ENCODE results near the gene TOMM70.

The TOMM70 gene

GRCh38 chr3:100424261-100424660 lies 23.4 kb upstream of the TOMM70 start:
- Histone ChIP-seq H3F3A (ENCODE audit: insufficient read depth, low read length) (no peaks in the 10 kb centered on the region), H3K4me1 (ENCODE audit: insufficient read depth, low read length, severe bottlenecking) (no peaks in the 10 kb centered on the region), H3K4me2 (ENCODE audit: low read length) (no peak overlapping the region), H3K79me2 (ENCODE audit: insufficient read depth, low read length) (no peaks in the 10 kb centered on the region), H3K27me3 (ENCODE audit: insufficient read depth, low read length) (no peaks in the 10 kb centered on the region), H3K4me3 (ENCODE audit: low read depth, low read length, poor library complexity, severe bottlenecking) (no peak overlapping the region), H3K27ac (ENCODE audit: low read depth, low read length, poor library complexity, severe bottlenecking) (no peak overlapping the region), H4K20me1 (ENCODE audit: insufficient read depth, low read length) (no peaks in the 10 kb centered on the region), H3K9me2 (ENCODE audit: low read depth, low read length) (no peaks in the 10 kb centered on the region), H3K9ac (ENCODE audit: low read length) (no peak overlapping the region), H2AFZ (ENCODE audit: low read length) (no peak overlapping the region), H3K9me3 (ENCODE audit: low read length) (no peaks in the 10 kb centered on the region), H3K36me3 (ENCODE audit: insufficient read depth, low read length) (no peaks in the 10 kb centered on the region)
- TF ChIP-seq EZH2 (IDR thresholded peaks at IDR 0.05; ENCODE audit: borderline replicate concordance, low read length) (no peak), CTCF (IDR thresholded peaks at IDR 0.05; ENCODE audit: low read length) (no peak)

GRCh38 chr3:100423611-100424010 lies 22.7 kb upstream of the TOMM70 start:
- no peaks in the 10 kb centered on the region for H3K4me1 ChIP-seq (ENCODE audit: insufficient read depth, low read length, severe bottlenecking)
- no peaks in the 10 kb centered on the region for H3K36me3 ChIP-seq (ENCODE audit: insufficient read depth, low read length)
- no peaks in the 10 kb centered on the region for H3K27me3 ChIP-seq (ENCODE audit: insufficient read depth, low read length)
- no peak overlapping the region for H3K4me3 ChIP-seq (ENCODE audit: low read depth, low read length, poor library complexity, severe bottlenecking)
- H3K9me2 ChIP-seq (ENCODE audit: low read depth, low read length): no peaks in the 10 kb centered on the region
- no peak overlapping the region for H3K9ac ChIP-seq (ENCODE audit: low read length)
- H2AFZ ChIP-seq (ENCODE audit: low read length): no peak overlapping the region
- TF ChIP-seq EZH2 (IDR thresholded peaks at IDR 0.05; ENCODE audit: borderline replicate concordance, low read length) (no peak), CTCF (IDR thresholded peaks at IDR 0.05; ENCODE audit: low read length) (no peak)
- H3F3A ChIP-seq (ENCODE audit: insufficient read depth, low read length): no peaks in the 10 kb centered on the region
- no peaks in the 10 kb centered on the region for H4K20me1 ChIP-seq (ENCODE audit: insufficient read depth, low read length)
- H3K79me2 ChIP-seq (ENCODE audit: insufficient read depth, low read length): no peaks in the 10 kb centered on the region
- no peak overlapping the region for H3K4me2 ChIP-seq (ENCODE audit: low read length)
- H3K9me3 ChIP-seq (ENCODE audit: low read length): no peaks in the 10 kb centered on the region
- no peak overlapping the region for H3K27ac ChIP-seq (ENCODE audit: low read depth, low read length, poor library complexity, severe bottlenecking)

GRCh38 chr3:100420885-100421284 lies 20.0 kb upstream of the TOMM70 start:
- no peaks in the 10 kb centered on the region for H3K36me3 ChIP-seq (ENCODE audit: insufficient read depth, low read length)
- no peak for TF ChIP-seq EZH2 (IDR thresholded peaks at IDR 0.05; ENCODE audit: borderline replicate concordance, low read length)
- no peak for TF ChIP-seq CTCF (IDR thresholded peaks at IDR 0.05; ENCODE audit: low read length)
- H3K4me3 ChIP-seq (ENCODE audit: low read depth, low read length, poor library complexity, severe bottlenecking): no peak overlapping the region
- H3K9me2 ChIP-seq (ENCODE audit: low read depth, low read length): no peaks in the 10 kb centered on the region
- H3K79me2 ChIP-seq (ENCODE audit: insufficient read depth, low read length): no peaks in the 10 kb centered on the region
- H3K9ac ChIP-seq (ENCODE audit: low read length): no peak overlapping the region
- no peak overlapping the region for H3K4me2 ChIP-seq (ENCODE audit: low read length)
- H3F3A ChIP-seq (ENCODE audit: insufficient read depth, low read length): no peaks in the 10 kb centered on the region
- no peaks in the 10 kb centered on the region for H3K4me1 ChIP-seq (ENCODE audit: insufficient read depth, low read length, severe bottlenecking)
- no peaks in the 10 kb centered on the region for H3K27me3 ChIP-seq (ENCODE audit: insufficient read depth, low read length)
- H2AFZ ChIP-seq (ENCODE audit: low read length): no peak overlapping the region
- no peaks in the 10 kb centered on the region for H4K20me1 ChIP-seq (ENCODE audit: insufficient read depth, low read length)
- H3K9me3 ChIP-seq (ENCODE audit: low read length): no peaks in the 10 kb centered on the region
- no peak overlapping the region for H3K27ac ChIP-seq (ENCODE audit: low read depth, low read length, poor library complexity, severe bottlenecking)
